Mesenteric fat pad (tissue), 1 donor: Measurements from ENCODE around the gene SLC39A11. TPM values are rescaled to one million over a fixed set of nuclear protein-coding genes. Genes with fewer than 3 reads are reported as not detected.

Experiments used
- DNase-seq: peaks from one replicate; pipeline ENCODE4 v3.0.0-alpha.2; 2020; ENCODE audit warnings: low spot score
- total RNA-seq: library from RNA; stranded (reverse); fragmentation: NEBNext Ultra II Directional; extraction: Animal tissue kit (Norgen Biotek cat#: 25700); gene quantifications from one replicate; pipeline ENCODE4 v1.2.1, GENCODE V29; 2021
- donor health status: DM: yes; HTN: yes; CAD: no.

SLC39A11 gene
- total RNA-seq, 1 donor from 2014 or later = 36.2 TPM

DNA sequence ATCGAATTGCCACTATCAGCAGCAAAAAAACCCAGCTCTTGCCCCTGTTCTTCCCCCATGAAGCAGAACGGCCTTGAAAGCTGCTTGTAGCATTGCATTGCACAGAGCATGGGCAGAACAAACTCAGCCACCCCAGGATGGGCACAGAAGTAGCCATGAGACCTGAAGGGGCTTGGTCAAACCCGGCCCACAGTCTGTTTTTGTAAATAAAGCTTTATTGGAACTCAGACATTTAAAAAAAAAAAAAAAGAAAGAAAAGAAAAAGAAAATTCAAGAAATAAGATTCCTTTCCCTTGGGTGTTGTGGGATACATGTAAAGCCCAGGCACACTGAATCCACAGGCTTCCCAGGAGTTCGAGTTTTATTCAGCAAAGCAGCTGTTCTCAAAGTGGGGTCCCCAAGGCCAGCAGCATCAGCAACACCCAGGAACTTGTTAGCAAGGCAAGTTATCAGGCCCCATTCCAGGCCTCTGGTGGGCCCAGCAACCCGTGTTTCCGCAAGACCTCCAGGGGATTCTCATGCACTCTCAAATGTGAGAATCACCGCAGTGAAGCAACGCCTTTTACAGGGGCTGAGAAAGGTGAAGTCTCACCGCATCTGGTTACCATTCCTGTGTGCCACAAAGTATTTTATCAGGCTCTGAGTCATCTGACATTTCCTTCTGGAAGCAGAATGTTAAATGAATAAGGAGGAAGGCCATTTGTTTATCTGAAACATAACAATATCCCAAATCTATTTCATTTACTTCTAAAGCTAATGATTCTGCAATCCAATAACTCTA is 108.2 kb downstream of the SLC39A11 start:
- no peak for DNase-seq

DNA sequence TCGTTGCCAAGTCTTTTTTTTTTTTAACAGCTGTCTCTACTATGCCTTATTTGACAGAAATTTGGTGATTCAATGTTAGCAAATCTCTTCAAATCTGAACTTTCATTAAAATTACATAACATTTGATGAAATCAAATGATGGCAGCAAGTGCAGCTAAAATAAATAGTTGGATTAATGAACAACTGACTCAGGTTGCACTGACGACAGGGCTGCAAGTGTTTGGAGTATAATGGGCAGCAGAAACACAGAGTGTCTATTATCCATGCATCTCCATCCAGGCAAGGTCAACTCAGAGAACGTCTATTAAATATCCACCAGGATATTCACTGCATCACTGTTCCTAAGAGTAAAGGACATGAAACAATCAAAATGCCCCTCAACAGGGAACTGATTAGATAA is 109.8 kb downstream of the SLC39A11 start:
- DNase-seq = no peak

DNA sequence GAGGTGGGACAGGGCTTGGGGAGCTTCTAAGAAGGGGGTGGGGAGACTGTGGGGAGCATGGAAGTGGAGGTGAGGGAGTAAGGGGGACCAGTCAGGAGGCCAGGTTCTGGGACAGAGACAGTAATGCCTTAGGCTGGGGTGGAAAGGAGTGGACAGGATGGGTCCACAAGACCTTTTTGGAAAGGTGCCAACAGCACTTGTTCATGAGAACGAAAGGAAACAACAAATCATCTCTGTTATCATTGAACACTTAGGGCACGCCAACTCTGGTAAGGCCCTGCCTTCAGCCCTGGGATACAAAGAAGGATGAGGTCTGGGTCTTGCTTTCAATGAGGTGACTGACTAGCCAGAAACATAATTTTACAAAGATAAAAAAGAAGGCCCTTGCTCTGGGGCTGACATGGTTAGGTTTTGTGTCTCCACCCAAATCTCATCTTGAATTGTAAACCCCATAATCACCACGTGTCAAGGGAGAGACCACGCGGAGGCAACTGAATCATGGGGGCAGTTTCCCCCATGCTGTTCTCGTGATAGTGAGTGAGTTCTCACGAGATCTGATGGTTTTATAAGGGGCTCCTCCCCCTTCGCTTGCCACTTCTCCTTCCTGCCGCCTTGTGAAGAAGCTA is 113.8 kb downstream of the SLC39A11 start:
- DNase-seq = no peak

DNA sequence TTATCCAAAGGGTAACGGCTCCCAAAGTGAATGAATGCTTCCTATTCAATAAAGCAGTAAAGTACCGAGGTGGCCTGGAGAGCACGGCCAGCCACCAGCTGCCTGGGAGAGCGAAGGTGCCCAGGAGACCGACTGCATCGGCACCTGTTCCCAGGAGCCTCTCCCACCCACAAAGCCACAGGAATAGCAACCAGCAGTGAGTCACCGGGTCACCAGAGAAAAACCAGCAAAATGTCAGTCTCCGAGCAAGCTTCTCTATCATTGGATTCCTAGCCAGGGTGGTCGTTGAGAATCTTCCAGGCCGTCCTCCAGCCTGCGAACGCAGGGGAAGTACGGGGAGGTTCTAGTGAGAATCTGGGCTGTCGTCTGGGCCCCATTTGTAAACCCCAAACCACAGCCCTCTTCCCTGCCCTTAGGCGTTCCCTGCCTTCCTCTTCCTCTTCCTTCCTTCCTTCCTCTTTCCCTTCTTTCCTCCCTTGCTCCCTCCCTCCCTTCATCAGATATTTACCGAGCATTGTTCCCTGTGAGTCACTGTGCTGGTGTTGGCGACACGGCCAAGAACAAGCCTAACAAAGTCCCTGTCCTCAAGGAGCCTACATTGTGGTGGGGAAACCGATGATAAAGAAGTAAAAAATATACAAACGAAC is 114.6 kb downstream of the SLC39A11 start:
- no peak for DNase-seq

DNA sequence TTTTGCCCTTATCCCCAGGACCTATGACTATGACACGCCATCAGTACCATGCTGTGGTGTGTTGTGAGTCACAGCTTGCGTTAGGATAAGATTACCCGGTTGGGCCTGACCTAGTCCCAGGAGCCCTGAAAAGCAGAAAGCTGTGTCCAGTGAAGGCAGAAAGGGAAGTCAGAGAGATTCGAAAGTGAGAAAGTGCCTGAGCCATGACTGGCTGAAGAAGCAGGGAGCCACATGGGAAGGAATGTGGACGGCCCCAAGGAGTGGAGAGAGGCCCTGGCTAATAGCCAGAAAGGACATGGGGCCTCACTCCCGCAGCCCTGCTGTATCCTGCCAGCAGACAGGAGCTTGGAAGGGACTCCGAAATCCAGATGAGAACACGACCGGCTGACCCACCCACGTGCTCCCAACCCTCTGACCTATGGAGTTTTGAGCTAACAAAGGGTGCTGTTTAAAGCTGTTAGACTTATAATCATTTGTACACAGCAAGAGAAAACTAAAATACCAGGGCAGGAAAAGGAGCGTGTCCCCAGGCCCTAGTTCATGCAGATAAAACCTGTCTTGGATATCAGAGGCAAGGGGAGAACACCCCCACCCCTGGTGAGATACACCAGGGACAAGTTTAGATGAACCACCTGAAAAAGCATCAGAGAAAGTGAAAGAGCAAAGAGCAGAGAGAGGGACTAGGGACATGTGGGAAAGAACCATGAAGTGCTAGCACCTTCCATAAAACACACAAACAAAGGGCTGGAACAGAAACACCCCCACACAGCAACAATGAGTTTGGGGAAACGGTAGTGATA is 115.3 kb downstream of the SLC39A11 start:
- DNase-seq = no peak

DNA sequence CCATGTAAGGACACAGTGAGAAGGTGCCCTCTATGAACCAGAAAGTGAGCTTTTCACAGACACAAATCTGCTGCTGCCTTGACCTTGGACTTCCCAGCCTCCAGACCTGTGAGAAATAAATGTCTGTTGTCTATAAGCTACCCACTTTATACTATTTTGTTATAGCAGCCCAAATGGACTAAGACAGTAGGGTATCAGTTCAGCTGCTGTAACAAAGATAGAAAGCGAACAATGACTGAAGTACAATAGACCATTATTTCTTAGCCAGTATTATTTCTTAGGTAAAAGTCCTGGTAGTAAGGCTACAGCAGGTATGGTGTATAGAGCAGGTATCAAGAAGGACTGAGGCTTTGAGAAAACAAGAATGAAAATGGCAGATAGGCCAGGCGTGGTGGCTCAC is 117.0 kb downstream of the SLC39A11 start:
- no peak for DNase-seq

DNA sequence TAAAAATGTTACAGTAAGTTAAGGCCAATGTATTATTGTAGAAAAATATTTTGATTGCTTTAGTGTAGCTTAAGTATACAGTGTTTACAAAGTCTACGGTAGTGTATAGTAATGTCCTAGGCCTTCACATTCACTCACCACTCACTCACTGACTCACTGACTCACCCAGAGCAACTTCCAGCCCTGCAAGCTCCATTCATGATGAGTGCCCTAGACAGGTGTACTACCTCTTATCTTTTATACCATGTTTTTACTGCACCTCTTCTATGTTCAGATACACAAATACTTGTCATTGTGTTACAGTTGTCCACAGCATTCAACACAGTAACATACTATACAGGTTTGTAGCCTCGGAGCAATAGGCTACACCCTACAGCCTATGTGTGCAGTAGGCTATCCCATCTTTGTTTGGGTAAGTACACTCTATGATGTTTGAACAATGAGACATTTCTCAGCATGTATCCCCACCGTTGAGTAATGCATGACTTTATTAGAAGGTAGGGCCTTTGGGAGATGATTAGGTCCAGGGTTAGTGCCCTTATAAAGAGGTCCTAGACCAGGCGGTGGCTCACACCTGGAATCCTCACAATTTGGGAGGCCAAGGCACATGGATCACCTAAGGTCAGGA is 117.8 kb downstream of the SLC39A11 start:
- no peak for DNase-seq

DNA sequence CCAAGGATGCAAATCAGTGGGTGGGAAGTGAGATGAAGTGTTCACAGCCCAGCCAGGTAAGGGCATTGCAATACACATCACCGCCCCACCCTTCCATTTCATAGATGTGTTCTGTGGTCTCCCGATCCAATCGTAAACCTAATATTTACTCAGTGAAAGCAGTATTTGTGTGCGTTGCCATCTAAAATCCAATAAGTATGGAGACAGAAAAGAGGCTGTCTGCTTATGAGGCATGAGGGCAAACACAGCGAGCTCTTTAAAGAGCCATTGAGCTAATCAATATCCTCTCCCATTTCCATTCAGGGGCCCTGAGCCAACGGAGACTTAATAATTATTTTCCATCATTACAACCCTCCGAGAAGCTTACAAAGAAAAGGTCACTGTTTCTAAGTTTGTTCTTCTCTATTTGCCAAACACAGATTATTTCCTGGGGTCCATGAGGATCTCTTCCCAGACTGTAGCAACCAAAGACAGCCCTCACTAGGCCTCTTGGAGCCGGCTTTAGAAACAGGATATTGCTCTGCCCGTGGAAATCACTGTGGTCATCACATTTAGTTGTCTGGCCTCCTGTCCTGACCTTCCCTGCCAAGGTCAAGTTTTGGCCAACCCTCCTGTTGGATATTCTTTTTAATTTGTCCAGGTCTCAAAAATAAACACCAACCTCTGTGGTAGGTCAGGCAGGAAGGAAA is 120.1 kb downstream of the SLC39A11 start:
- no peak for DNase-seq

DNA sequence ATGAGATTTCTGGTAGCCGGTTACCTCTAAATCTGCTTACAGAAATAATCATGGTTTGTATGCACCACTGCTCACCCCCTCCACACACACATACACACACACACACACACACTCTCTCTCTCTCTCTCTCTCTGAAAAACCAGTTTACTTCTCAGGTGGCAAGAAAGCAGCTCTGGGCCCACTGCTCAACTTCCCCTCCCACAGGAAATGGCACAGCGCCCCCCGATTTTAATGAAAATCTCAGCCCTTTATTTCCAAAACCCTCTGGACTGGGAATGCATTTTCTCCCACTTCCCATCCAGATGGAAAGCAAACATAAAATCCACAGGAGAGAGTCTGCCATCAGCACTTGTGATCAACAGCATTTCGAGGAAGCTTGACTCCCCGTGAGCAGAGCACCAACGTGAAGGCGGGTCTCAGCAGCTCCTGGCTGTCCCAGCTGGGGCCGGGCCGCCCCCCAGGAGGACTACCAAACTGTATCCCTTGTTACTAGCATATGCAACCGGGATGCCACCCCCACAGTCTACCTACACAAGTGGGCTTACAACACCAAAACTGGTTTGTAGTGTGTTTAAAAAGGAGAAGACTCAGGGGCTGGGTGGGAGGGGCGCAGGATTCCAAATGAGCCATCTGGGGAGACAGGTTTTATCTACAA is 121.1 kb downstream of the SLC39A11 start:
- no peak for DNase-seq

DNA sequence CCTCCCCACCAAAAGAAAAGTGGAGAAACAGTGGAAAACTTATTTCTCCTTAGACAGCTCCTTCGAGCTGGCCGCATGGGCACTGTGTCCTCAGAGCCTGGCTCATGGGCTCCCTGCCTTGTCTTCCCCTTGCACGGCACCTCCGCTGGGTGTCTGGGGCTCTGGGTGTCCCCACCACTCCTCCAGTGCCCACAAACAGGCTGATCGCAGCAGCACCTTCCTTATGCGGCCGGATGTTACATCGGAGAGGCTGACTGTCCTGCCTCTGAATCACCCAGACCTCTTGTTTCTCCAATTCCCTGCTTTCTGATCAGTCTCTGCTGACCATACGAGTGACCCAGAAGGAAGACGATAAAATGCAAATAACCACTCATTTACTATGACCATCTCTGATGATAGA is 121.7 kb downstream of the SLC39A11 start:
- DNase-seq = no peak

DNA sequence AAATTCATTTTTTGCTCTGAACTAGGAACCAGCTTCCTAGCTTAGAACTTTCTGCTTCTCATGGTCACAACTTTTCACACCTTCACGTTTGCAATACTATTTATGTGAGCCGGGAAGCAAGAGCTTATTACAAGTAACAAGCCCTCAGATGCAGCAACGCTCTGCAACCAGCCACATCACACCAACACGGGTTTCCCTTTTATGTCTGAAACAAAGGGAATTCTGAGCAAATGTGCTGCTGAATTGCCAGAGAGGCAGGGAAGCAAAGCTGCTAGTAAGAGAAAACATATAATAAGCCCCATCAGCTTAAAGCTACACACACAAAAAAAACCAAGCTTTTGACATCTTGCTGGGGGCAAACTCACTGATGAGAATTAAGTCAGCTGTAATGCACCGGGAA is 122.2 kb downstream of the SLC39A11 start:
- no peak for DNase-seq

DNA sequence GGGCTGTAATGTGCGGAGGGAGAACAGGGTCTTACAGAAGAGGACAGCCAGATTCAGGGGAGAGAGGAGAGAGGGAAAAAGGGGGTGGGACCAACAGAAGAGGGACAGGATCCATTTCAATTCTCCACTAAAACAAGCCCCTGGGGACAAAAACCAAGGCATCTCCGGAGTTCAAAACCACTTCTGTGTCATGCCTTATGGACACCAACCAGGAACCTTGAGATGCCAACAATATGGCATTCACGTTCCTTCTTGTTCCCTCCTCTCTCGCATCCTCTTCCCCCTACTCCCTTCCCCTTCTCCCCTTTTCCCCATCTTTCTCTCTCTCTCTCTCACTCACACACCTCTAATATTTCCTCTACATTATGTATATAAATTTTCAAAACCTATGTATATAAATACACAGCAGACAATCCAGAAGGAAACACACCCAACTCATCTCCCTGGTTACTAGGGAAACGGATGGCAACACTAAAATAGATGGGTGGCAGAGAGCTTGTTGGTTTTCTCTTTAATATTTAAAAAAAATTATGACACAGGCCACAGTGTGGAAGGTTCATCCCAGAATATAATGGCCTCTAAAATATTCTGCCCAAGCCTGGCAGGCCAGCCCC is 123.1 kb downstream of the SLC39A11 start:
- no peak for DNase-seq

DNA sequence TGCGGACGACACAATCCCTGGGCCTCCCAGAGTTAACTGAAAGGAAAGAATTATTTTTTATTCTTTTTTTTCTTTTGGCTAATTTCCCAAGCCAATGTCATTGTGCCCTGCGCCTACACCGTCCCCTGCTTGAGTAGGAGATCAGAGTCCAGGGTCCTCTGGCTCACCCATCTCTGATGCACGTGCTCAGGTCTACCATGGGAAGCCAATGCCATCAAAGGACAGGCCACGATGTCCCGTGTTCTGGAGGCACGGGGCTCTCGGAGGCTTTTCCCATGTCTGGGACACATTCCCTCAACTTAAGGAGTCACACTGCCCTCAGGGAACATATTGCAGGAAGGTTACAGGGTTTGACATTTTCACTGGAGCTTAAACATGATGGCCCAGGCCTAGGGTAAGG is 123.7 kb downstream of the SLC39A11 start:
- no peak for DNase-seq

DNA sequence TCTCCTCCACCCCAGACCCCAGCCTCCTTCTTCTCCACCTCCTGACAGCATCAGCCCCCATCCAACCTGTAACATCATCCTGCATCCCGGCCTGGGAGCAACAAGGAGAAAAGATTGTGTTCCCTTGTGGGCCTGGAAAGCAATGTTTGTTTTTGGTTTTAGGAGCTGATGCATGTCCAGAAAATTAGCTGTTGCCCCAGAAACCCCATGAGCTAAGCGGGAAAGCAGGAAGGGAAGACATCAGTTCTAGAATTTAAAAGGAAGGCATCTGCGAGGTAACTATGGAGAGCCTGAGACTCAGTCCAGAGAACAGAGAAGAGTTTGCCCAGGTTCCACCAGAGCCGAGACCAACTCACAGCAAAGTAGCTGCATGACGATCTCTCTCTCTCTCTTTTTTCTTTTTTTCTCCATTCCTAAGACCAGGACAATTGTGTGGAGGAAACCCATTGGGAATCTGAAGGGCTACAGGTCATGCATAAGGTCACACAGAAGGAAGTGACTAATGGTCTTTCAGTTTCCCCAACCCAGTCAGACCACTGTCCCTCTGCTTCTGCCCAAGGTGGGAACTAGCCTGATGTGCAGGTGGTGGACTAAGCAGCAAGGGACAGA is 124.4 kb downstream of the SLC39A11 start:
- no peak for DNase-seq

DNA sequence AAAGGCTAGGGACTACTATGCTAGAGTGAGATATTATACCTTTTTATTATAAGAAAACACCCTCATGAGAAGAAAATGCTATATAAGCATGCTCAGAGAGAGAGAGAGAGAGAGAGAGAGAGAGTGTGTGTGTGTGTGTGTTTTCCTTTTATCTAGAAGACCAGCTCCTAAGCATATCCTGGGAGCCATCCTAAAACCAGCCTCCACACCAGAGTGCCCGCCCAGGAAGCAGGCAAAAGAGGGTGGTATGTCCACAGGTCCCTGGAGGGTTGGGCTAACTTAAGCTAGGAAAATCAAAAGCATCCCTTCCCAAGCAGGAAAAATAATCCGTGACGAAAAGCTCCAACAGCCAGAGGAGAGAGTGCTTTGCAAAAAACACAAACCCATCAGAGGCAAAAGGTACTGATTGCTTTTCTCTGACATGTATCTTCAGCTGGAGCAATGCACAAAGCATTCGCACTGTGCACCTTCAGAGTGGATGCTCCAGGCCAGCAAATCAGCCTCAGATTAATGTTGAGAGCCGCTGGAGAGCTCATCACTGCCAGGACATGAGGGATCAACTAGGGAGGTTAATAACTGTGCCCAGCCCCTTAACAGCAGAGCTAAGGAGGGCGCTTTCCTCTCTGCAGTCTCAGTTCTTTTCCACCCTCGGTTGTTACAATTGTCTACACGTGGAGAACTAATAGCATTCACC is 125.1 kb downstream of the SLC39A11 start:
- DNase-seq = no peak

DNA sequence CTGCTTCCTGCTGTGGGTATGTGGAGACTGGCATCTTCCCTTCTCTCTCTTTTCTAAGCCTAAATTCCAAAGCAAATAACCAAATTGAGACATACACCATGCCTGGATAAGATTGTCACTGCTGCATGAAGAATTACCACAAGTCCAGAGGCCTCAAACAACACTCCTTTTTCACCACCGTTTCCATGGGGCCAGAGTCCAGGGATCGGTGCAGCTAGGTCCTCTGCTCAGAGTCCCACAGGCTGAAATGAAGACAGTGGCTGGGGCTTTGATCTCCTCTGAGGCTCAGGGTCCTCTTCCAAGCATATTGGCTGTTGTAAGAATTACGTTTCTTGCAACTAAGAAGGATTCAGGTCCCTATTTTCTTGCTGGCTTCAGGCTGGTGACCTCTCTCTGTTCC is 130.4 kb downstream of the SLC39A11 start:
- no peak for DNase-seq

DNA sequence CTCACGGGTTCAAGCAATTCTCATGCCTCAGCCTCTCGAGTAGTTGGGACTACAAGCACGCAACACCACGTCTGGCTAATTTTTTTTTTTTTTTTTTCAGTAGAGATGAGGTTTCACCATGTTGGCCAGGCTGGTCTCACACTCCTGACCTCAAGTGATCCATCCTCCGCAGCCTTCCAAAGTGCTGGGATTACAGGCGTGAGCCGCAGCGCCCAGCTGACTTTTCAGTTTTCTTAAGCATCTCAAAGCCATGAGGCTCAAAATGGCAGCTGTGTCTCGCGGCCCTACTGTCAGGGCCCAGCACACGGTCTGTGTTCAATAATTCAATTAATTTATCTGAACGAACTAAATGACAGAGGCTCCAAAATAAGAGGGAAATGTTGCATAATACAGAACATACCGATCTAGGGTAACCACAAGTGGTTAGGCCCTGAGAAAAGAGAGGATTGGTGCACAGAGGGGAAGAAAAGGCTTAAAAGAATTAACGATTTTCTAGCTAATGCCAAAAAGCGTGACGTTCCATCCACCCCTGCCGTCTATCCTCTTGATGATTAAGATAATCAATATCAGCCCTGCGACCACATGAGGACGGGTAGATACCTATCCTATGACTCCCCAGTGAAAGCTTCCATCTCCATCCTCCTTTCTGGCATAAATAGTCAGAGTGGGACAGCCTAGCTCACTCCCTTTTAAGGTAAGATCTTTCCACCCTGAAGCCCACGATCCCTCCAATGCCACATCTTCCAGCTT is 136.9 kb downstream of the SLC39A11 start:
- DNase-seq = no peak

DNA sequence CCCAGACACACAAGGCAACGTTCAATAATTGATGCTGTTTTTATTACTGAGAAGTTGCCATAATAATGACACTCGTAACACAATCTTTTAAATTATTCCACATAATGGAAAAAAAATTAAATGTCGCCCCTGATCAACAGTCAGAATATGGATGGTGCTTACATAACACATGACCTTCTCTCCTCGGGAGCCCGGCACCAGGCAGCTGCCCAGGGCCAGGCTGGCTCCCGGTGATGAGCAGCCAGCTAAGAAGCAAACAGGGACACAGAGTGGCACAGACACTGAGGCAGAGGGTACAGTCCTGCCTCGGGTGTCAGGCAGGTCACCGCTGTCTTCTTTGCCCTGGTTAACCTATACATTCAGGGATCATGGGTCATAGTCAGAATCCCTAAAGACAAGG is 137.9 kb downstream of the SLC39A11 start:
- no peak for DNase-seq
